HG03457 (cell line): Measurements from ENCODE around the gene RNF114.
"Not testable (repeated sequence)": the region's sequence is repeated elsewhere in the genome, so short reads cannot be mapped to it uniquely, and the experiment has no call there.

ENCODE experiments used
- ATAC-seq: cut with Tn5 transposase; IDR thresholded peaks from one replicate; pipeline ENCODE4 v1.9.1; 2021; ENCODE audit warnings: moderate number of reproducible peaks; ENCODE audit not compliant: unreplicated experiment

Gene RNF114

DNA sequence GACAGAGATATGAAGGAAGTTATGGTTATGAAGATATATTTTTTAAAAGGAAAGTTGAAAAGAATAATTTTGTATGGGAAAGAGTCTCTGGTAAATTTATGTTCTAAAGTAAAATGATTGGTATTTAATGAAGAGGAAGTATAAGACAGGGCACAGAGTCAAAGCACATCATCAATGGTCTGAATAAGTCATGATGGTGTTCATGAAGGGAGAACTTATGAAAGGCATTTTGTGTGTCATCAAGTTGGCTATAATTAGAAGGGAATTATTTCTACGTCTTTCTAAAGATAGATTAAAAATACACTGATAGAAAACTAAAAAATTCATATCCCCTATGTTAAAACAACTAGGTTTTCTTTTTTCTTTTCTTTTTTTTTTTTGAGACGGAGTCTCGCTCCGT, 25.2 kb downstream of the RNF114 start:
- no peak for ATAC-seq

DNA sequence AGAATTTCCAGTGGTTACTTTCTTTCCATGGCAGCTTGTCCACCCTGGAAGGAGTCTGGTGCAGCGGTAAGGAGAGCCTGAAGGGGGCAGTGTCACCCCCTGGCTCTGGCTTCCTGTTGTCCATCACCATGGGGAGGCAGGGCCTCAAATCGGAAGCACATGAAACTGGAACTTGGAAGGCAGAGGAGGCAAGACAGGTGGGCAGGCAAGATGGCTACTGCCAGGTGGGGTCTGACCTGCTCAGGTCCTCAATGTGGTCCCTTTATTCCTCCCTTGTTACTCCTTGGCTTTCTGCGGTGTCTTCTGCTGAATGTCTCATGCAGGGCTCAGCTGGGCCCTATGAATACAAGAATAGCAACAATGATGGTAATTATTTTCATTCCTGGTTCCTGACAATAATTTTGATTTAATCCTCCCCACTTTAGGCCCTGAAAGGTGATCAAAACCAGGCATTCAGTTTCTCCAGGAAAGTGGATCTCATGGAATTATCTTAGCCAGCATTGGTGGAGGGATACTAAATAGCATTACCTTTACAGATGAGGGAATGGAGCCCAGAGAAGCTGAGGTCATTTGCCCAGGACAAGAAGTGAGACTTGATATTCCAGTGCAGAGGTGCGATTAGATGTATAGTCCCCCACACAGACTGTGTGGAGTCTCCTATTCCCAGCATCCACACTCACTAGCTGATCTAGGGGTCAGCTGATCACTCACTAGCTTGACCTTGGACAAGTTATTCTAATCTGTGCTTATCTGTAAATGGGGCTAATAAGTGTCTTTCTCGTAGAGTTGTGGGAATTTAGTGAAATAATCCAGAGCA, 29.0 kb downstream of the RNF114 start:
- ATAC-seq: no peak

DNA sequence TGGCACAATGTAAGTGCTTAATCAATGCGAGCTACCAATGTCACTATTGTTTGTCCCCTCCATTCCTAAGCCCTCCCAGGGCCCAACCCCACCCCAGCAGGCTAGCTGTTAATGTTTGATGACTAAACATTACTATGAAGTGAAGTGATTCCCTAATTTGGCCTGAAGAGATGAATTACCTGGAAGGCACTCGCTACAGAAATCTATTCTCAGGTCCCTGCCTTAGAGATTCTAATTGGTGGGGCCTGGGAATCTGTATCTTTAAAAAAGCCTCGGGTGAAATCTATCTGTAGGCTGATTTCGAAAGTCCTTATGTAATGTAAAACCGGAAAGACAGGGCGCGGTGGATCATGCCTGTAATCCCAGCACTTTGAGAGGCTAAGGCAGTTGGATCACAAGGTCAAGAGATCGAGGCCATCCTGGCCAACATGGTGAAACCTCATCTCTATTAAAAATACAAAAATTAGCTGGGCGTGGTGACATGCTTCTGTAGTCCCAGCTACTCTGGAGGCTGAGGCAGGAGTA, 29.6 kb downstream of the RNF114 start:
- ATAC-seq: no peak

DNA sequence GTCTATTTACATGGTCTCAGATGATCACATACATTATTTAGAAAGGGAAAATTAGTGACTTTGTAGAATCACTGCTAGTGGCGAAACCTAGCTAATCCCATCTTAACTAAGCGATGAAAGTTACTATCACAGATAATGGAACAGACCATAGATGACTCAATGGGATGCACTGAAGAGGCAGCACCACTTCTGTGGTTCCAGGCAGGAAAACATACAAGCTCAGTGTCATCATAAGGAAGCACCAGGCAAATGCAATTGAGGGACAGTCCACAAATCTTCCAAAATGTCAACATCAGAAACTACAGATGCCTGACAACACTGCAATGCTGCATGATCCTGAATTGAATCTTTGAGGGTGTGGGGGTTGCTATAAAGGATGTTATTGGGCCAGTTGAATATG, 30.7 kb downstream of the RNF114 start:
- no peak for ATAC-seq

DNA sequence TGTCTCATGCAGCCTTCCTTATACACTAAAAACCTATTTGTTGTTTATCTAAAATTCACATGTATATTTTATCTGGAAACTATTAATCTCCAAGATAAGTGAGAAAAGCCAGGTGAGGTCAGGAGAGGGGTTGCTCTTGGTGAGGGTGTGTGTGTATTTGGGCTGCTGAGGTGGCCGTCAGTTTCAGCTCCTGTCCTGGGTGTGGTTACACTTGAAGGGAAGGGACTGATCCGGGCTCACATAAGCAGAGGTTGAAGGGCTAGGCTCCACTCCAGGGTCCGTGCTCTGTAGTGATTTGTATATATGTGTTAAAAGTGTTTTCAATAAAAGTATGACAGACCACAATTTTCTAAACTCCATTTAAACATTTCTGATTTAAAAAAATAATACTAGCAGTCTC, 33.0 kb downstream of the RNF114 start:
- no peak for ATAC-seq

DNA sequence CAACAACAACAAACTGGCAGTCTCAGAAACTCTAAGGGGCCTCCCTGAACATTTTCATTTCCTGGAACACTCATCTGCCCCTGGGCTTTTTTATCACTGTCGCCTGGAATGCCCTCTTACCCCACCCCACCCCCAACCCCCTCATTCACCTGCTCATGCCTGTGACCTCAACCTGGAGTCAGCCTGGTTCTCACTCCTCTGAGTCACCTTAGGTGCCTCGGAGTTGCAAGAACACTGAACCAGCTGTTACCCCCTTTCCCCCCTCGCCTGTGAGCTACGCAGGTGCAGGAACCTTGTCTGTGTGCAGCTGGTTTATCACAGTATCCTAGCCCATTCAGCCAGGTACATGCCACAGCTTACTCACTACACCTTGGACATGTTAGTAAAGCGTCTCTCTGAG, 33.7 kb downstream of the RNF114 start:
- ATAC-seq: no peak

DNA sequence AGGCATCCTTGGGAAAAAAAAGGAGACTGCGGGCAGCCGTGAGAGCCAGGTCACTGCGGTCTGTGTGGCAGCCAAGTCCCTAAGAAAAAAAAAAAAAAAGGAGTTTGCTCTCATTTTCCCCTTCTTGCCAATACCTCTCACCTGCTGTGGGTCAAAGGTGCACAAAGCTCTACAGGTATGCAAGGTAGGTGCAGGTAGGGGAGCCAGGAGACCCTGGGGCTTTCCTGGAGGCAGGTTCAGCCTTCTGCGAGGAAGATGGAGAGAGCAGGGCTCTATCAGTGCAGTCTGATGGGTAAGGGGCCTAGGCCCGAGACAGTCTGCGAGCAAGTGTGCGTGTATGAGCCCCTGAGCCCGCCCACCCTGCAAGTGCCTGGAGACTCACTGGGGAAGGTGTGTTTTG, 34.3 kb downstream of the RNF114 start:
- no peak for ATAC-seq

DNA sequence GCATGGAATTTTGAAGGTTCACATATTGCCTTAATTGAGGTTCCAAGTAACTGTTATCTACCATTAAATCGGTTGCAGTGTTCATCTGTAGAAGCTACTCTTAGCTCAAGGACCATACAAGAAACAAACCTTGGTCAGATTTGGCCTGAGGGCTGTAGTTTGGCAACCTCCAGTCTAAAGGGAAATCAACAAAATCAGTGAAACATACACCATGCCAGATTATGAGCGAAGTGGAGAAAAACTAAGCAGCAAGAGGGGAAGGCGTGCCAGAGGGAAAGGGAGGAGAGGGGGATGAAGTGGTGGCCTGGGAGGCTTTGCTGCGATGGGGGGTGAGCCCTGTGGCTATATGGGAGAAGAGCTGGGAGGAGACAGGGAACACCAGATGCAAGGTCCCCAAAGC, 37.8 kb downstream of the RNF114 start:
- no peak for ATAC-seq

DNA sequence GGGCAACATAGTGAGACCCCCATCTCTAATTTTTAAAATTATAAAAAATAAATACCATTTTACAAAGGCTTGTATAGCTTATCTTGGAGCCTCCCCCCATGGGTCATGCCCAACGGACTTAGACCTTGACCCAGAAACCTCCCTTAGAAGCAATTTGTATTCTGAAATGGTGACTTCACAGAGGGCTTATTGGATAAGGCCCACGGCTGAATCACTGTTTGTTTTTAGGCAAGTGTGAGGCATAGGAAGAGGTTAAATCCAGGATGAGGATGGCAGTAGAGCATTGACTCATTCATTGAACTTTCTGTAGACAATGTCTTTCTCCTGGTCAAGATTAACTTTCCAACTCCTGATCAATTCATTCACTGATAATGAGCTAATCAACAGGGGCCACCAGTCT, 40.3 kb downstream of the RNF114 start:
- no peak for ATAC-seq

DNA sequence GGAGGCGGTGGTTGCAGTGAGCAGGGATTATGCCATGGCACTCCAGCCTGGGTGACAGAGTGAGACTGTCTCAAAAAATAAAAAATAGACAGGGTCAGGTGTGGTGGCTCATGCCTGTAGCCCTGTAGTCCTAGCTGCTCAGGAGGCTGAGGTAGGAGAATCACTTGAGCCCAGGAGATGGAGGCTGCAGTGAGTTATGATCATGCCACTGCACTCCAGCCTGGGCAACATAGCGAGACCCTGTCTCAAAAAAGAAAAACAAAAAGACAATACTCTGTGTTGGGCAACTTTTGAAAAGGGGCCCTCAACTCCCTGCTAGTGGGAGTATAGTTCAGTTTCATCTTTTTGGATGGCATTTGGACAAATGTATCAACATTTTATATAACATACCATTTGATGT, 41.5 kb downstream of the RNF114 start:
- not testable (repeated sequence) for ATAC-seq

DNA sequence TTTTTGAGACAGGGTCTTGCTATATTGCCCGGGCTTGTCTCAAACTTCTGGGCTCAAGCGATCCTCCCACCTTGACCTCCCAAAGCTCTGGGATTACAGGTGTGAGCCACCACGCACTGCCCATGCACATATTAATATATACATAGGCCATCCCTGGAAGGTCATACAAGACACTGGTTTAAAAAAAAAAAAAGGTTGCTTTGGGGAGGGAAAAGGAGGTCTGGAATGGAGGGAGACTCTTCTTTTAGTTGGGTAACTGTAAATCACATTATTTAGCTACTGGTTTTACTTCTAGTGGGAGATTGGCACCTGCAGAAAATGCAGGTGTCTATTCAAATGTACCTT, 42.5 kb downstream of the RNF114 start:
- ATAC-seq: no peak

DNA sequence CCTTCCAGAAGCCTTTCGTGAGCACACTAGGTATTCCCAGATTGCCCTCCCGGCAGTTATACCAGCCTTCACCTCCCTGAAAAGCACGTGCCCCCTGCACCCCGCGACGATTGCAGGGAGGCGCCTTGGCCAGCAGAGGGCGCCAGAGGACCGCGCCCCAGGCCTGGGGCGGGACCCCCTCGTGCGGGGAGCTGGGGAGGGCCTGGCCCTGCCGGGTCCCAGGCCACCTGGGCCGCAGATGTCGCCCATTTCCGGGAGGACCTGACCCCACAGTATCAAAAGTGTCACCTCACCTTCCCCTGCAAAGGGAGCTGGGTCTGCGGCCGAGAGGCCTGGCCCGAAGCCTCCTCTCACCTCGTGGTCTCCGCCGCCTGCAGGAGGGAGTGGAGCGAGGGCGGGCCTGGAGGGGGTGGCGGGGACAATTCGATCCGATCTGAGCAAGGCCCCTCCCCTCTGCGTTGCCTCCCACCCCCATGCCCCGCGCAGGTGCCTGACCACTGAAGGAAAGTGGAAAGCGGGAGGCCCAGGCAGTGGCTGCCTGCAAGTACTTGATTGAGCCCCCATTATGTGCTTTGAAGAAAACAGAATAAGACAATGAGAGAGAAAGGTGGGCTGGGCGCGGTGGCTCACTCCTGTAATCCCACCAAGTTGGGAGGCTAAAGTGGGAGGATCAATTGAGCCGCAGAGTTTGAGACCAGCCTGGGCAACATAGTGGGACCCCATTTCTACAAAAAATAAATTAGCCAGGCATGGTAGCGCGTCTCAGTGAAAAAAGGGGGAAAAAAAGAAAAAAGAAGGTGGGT, 43.0 kb downstream of the RNF114 start:
- no peak for ATAC-seq

DNA sequence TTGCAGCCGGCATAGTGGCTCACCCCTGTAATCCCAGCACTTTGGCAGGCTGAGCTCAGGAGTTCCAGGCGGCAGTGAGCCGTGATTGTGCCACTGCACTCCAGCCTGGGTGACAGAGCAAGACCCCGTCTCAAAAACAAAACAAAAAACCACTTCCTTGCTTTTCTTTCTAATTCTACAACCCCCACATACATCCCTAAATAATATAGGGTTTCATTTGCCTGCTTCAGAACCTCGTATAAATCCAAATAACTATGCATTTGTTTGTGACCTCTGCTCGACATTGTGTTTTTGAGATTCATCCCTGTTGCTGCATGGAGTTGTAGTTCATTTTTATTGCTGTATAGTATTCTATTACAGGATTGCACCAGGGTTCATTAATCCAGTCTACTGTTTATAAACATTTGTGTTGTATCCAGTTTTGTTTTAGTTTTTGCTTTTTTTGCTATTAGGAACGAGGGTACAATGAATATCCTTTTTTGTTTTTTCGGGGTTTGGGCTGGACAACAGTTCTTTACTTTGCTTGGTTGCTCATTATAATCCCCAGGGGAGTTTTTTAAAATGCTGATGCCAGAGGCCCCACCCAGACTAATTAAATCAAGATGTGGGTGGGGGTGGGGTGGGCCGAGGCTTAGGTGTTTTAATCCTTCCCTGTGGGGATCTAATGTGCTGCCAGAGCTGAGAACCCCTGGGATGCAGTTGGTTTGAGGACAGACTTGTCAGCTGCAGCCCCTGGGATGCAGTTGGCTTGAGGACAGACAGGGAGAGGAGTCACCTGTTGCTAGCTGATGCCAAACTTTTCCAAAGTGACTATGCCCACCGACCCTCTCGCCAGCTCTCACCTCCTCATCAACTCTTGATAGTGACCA, 44.2 kb downstream of the RNF114 start:
- ATAC-seq: no peak

DNA sequence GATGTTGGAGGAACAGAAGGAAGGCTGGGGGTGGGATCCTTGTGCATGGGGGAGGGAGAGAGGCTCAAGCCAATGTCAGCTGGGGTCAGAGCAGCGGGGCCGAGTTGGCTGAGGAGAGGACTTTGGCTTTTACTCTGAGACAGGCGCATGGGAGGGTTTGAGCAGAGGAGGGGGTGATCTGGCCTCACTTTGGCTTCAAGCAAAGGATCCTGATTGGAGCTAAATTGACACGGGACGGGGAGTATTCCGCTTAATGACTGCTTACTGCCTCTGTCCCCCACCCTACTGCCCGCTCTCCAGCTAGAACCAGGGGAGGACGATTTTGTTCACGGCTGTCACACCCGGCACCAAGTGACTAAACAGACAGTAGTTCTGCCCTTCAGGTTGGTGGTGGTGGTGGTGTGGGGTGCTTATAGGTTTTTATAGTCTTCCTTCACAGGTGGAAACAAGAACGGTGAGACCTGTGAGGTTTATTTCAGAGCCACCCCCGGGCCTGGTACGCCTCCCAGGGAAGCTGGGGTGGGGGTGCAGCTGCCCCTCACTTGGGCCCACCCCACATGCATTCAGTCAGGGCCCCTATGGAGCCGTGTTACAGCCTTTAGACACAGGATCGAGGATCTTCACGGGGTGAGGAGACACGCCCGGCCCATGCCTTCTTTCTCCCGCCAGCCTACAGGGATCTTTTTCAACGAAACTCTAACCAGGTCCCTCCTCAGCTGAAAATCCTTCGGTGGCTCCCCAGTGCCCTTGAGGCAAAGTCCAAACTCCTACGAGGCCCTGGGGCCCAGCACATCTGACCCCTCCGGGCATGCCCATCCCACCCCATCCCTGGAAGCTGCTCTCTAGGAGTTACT, 45.2 kb downstream of the RNF114 start:
- ATAC-seq: no peak

DNA sequence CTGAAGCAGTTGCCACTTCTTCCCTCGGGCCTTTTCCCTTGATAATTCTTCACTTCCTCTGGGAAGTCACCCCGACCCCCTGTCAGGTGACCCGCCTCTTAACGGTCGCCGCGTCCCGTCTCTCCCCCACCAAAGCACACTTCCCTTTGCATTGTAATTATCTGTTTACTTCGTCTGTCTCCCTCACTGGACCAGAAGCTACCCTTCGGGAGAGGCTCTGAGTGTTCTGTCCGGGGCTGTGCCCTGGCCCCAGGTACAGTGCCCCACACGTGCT, 45.8 kb downstream of the RNF114 start:
- no peak for ATAC-seq

DNA sequence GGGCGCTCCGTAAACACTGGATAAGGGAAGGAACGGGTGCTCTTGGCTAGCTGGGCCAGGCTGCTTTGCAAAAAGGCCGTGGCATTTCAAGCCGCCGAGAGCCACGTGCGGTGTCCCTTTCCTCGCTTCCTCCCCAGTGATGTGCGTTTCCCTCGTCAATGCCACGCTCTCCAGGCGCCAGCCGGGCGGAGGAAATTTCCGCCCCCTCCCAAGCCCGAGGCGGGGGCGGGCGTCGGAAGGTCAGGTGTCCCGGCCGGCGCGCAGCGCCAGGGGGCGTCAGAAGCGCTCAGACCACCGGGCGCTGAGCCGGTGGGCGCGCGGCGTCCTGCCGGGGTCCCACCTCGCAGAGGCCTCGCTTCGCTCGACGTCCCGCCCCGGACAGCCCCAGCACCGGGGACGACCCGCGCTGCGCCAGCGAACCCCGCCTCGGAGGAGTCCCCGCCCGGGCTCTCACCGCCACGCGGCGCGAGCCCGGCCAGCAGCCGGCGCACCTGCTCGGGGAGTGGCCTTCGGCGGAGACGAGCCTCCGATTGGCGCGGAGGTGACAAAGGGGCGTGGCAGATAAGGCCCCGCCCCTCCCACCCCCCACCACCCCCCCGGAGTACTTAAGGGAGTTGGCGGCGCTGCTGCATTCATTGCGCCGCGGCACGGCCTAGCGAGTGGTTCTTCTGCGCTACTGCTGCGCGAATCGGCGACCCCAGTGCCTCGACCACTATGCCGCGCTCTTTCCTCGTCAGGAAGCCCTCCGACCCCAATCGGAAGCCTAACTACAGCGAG, 46.3 kb downstream of the RNF114 start, which contains the start of gene SNAI1:
Gene SNAI1, plus strand, starts transcription at position 635 of the 777 bp plus-strand sequence. Its CDS starts 80 bp downstream, at position 715.
- no peak for ATAC-seq

DNA sequence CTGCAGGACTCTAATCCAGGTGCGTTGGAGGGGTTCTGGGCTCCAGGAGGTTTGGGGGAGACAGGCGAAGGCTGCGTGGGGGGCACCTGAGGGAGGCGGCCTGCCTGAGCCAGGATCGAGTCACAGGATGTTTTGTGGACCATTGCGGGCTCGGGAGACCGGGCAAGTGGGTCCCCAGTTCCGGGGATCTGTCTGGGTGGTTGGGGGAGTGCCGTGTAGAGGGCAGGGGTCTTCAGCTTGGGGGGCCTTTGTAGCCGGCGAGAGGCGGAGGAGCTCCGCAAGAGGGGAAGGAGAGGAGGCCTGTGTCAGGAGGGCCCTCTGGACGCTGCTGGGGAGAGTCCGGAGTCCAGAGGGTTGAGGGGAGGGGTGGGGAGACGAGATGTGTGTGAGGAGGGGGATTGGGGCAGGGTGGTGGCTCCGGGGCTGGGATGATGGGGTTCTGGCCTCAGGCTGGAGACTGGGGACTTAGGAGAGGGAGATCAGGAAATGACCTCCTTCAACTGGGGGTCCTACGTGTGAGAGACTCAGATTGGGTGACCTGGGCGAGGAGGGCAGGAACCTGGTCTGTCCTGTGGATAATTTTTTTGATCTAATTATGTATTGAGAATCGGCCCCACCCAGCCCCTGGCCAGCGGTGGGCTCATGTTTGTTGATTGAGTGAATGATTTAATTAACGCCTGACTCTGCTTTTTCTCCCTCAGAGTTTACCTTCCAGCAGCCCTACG, 47.1 kb downstream of the RNF114 start:
- ATAC-seq: no peak

DNA sequence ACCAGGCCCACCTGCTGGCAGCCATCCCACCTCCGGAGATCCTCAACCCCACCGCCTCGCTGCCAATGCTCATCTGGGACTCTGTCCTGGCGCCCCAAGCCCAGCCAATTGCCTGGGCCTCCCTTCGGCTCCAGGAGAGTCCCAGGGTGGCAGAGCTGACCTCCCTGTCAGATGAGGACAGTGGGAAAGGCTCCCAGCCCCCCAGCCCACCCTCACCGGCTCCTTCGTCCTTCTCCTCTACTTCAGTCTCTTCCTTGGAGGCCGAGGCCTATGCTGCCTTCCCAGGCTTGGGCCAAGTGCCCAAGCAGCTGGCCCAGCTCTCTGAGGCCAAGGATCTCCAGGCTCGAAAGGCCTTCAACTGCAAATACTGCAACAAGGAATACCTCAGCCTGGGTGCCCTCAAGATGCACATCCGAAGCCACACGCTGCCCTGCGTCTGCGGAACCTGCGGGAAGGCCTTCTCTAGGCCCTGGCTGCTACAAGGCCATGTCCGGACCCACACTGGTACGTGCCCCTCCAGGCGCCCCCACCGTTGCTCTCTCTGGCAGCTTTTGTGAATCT, 47.7 kb downstream of the RNF114 start:
- no peak for ATAC-seq
